GM23248 (cell line): ENCODE results near the gene SOX6. TPM values are rescaled to one million over a fixed set of nuclear protein-coding genes. Genes with fewer than 3 reads are reported as not detected.

Experiments
- DNase-seq: peaks from one replicate; pipeline ENCODE4 v3.0.0-alpha.2; 2015
- H2AFZ ChIP-seq: fragments of 200-600 bp; sonication (generic); 2 replicates; pipeline ENCODE4 v1.6.1; 2016; ENCODE audit warnings: antibody characterized with exemption
- H3F3A ChIP-seq: fragments of 200-600 bp; sonication (generic); 2 replicates; pipeline ENCODE4 v1.6.1; 2016; ENCODE audit warnings: mild to moderate bottlenecking, antibody characterized with exemption, mixed run types; ENCODE audit not compliant: insufficient read depth
- H3K27ac ChIP-seq: fragments of 200-600 bp; sonication (generic); 2 replicates; pipeline ENCODE4 v1.5.1; 2016; ENCODE audit warnings: mild to moderate bottlenecking
- H3K27me3 ChIP-seq: fragments of 200-600 bp; sonication (generic); replicated peaks from 2 replicates; pipeline ENCODE4 v1.6.1; 2016; ENCODE audit warnings: mild to moderate bottlenecking; ENCODE audit not compliant: insufficient read depth
- H3K36me3 ChIP-seq: fragments of 200-600 bp; sonication (generic); 2 replicates; pipeline ENCODE4 v1.6.1; 2016; ENCODE audit warnings: low read depth, mild to moderate bottlenecking
- H3K4me1 ChIP-seq: fragments of 200-600 bp; sonication (generic); 2 replicates; pipeline ENCODE4 v1.6.1; 2016; ENCODE audit warnings: mild to moderate bottlenecking; ENCODE audit not compliant: insufficient read depth
- H3K4me2 ChIP-seq: fragments of 200-600 bp; sonication (generic); one replicate; pipeline ENCODE4 v1.6.1; 2016; ENCODE audit warnings: mild to moderate bottlenecking; ENCODE audit not compliant: unreplicated experiment
- H3K4me3 ChIP-seq: fragments of 200-600 bp; sonication (generic); 2 replicates; pipeline ENCODE4 v1.5.1; 2016; ENCODE audit warnings: mild to moderate bottlenecking
- H3K79me2 ChIP-seq: fragments of 200-600 bp; sonication (generic); 2 replicates; pipeline ENCODE4 v1.6.1; 2016; ENCODE audit warnings: mild to moderate bottlenecking; ENCODE audit not compliant: insufficient read depth
- H3K9ac ChIP-seq: fragments of 200-600 bp; sonication (generic); 2 replicates; pipeline ENCODE4 v1.6.1; 2016; ENCODE audit warnings: mild to moderate bottlenecking
- H3K9me2 ChIP-seq: fragments of 200-600 bp; sonication (generic); 2 replicates; pipeline ENCODE4 v1.6.1; 2016; ENCODE audit warnings: mixed run types, mild to moderate bottlenecking, moderate library complexity; ENCODE audit not compliant: insufficient read depth
- H3K9me3 ChIP-seq: fragments of 200-600 bp; sonication (generic); one replicate; pipeline ENCODE4 v1.6.1; 2017; ENCODE audit warnings: low read depth
- H4K20me1 ChIP-seq: fragments of 200-600 bp; sonication (generic); 2 replicates; pipeline ENCODE4 v1.6.0; 2016; ENCODE audit not compliant: insufficient read depth
- EZH2 ChIP-seq: fragments of 200-600 bp; sonication (generic); IDR thresholded peaks from 2 replicates; pipeline ENCODE4 v1.6.1; 2018; ENCODE audit warnings: antibody characterized with exemption, mild to moderate bottlenecking; ENCODE audit not compliant: insufficient read depth, poor library complexity, severe bottlenecking
- EZH2phosphoT487 ChIP-seq: fragments of 200-600 bp; sonication (generic); IDR thresholded peaks from 2 replicates; pipeline ENCODE4 v1.6.1; 2018; ENCODE audit warnings: antibody characterized with exemption, moderate library complexity, mild to moderate bottlenecking, low read depth; ENCODE audit not compliant: insufficient read depth
- WGBS, 2 experiments: methylation state at CpG; one replicate each; pipeline ENCODE4 v1.1.6; 2015 to 2017; ENCODE audit warnings: low lambda C conversion rate in 2 of 2, low coverage in 1 of 2; ENCODE audit errors: missing lambda C conversion rate in 2 of 2; 5-methylcytosine and 5-hydroxymethylcytosine counted together
- in situ Hi-C: fragments of 300-500 bp; cut with MboI; formaldehyde crosslinking; loops from 2 replicates; pipeline ENCODE4 v1.15.0; 2020
- polyA plus RNA-seq: library from polyadenylated mRNA; unstranded; fragments of >200 nt; fragmentation: Nextera tagmentation; extraction: Ambion mirVana; gene quantifications from 2 replicates; pipeline ENCODE4 v1.2.1, GENCODE V29; 2016
- total RNA-seq: library from RNA; depleted of rRNA; stranded (reverse); fragments of >200 nt; shearing (Covaris generic); gene quantifications from 2 replicates; pipeline ENCODE4 v1.2.3, GENCODE V29; 2014

Gene SOX6
- total and polyA plus RNA-seq, 2 experiments from 2014 or later, result under 0.01 to 0.49 TPM

GRCh38 chr11:15938983-15939382 is 417.4 kb downstream of the SOX6 start:
- H3K79me2 ChIP-seq, result no peaks in the 10 kb centered on the region
- H3K27me3 ChIP-seq, result peaks cover 15% of the 10 kb centered on the region
- TF ChIP-seq EZH2, result no peak
- TF ChIP-seq EZH2phosphoT487, result no peak
- H4K20me1 ChIP-seq, result no peaks in the 10 kb centered on the region
- H3F3A ChIP-seq, result no peaks in the 10 kb centered on the region
- WGBS, 2 experiments, result 9 to 13% methylated on average over 1 of the region's 1 CpG
- H3K9ac ChIP-seq, result no peak overlapping the region
- no peak overlapping the region for H3K4me3 ChIP-seq
- DNase-seq, result no peak
- no peaks in the 10 kb centered on the region for H3K9me3 ChIP-seq
- no peak overlapping the region for H3K27ac ChIP-seq
- no peaks in the 10 kb centered on the region for H3K9me2 ChIP-seq
- no peaks in the 10 kb centered on the region for H3K36me3 ChIP-seq
- H3K4me1 ChIP-seq, result no peaks in the 10 kb centered on the region
- in situ Hi-C loops, result no loop called here
- no peak overlapping the region for H2AFZ ChIP-seq
- no peak overlapping the region for H3K4me2 ChIP-seq

DNA sequence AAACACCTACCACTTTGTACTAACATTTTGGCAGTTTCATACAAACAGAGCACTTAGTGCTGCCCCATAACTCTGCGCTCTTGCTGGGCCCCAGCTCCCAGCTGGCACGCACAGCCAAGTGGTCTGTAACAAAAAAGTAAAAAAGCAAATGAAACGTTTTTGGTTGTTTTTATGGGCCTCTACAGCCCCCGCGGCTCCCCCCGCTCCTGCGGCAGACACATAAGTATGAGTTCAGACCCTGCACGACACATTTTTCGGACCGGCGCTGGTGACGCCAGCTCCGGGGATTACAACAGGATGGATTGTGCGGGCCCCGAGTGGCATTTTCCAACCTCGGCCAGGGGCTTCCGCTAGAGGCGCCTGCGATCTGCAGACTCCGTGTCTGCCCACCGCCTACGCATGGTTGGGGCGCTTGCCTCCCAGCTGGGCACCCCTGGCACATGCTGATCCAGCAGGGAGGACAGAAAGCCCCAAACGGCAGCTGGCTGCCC is 418.2 kb downstream of the SOX6 start:
- H3K4me1 ChIP-seq, result no peaks in the 10 kb centered on the region
- H3K27me3 ChIP-seq, result peaks cover 15% of the 10 kb centered on the region
- no peaks in the 10 kb centered on the region for H3F3A ChIP-seq
- no peaks in the 10 kb centered on the region for H3K9me3 ChIP-seq
- no peak overlapping the region for H3K9ac ChIP-seq
- no peaks in the 10 kb centered on the region for H3K36me3 ChIP-seq
- no peaks in the 10 kb centered on the region for H3K79me2 ChIP-seq
- H4K20me1 ChIP-seq, result no peaks in the 10 kb centered on the region
- TF ChIP-seq EZH2phosphoT487, result no peak
- TF ChIP-seq EZH2, result no peak
- no peak for DNase-seq
- no peaks in the 10 kb centered on the region for H3K9me2 ChIP-seq
- in situ Hi-C loops, result no loop called here
- no peak overlapping the region for H3K4me3 ChIP-seq
- 70 to 78% methylated on average over 24 of the region's 24 CpGs for WGBS, 2 experiments
- H3K4me2 ChIP-seq, result no peak overlapping the region
- H3K27ac ChIP-seq, result no peak overlapping the region
- no peak overlapping the region for H2AFZ ChIP-seq

DNA sequence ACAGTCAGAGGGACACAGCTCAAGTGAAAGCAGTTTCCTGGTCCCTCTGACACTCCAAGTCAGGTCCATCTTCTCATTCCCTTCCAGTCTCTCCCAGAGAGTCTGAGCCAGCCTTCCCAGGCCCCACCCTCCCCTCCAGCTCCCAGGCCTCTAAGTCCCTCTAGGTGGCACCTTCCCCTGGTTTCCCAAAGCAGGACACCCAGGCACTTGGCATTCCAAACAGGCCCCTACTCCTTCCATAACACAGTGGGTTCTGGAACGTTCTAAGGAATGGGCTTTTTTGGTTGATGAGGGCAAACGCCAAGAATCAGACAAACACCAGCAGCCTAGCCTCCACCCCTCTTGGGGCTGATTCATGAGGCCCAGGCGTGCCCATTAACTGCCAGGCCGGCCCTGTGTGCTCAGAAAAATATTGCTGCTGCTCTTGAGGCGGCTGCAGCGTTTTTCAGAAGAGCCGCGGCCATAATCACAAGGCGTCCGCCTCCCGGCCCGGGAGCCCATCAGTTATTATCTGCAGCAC is 418.7 kb downstream of the SOX6 start:
- TF ChIP-seq EZH2phosphoT487, result no peak
- TF ChIP-seq EZH2, result no peak
- no peak for DNase-seq
- Histone ChIP-seq H2AFZ (no peak overlapping the region), H3K9me2 (no peaks in the 10 kb centered on the region), H3K4me2 (no peak overlapping the region), H3K4me3 (no peak overlapping the region), H4K20me1 (no peaks in the 10 kb centered on the region), H3K27me3 (peaks cover 15% of the 10 kb centered on the region), H3K79me2 (no peaks in the 10 kb centered on the region), H3K4me1 (no peaks in the 10 kb centered on the region), H3K36me3 (no peaks in the 10 kb centered on the region), H3K9me3 (no peaks in the 10 kb centered on the region), H3K9ac (no peak overlapping the region), H3F3A (no peaks in the 10 kb centered on the region), H3K27ac (no peak overlapping the region)
- in situ Hi-C loops, result no loop called here
- 66 to 69% methylated on average over 12 of the region's 12 CpGs for WGBS, 2 experiments

GRCh38 chr11:15936011-15936410 is 420.3 kb downstream of the SOX6 start:
- no peaks in the 10 kb centered on the region for H3K9me3 ChIP-seq
- H3K27ac ChIP-seq, result no peak overlapping the region
- DNase-seq, result no peak
- no peak overlapping the region for H3K4me2 ChIP-seq
- in situ Hi-C loops, result no loop called here
- H3K4me1 ChIP-seq, result no peaks in the 10 kb centered on the region
- no peak overlapping the region for H2AFZ ChIP-seq
- no peaks in the 10 kb centered on the region for H3K36me3 ChIP-seq
- H3K4me3 ChIP-seq, result no peak overlapping the region
- 19 to 26% methylated on average over 2 of the region's 2 CpGs for WGBS, 2 experiments
- no peaks in the 10 kb centered on the region for H3K79me2 ChIP-seq
- peaks cover 4% of the 10 kb centered on the region for H3K27me3 ChIP-seq
- H3K9me2 ChIP-seq, result no peaks in the 10 kb centered on the region
- H3F3A ChIP-seq, result no peaks in the 10 kb centered on the region
- no peak for TF ChIP-seq EZH2
- no peak for TF ChIP-seq EZH2phosphoT487
- no peaks in the 10 kb centered on the region for H4K20me1 ChIP-seq
- H3K9ac ChIP-seq, result no peak overlapping the region

DNA sequence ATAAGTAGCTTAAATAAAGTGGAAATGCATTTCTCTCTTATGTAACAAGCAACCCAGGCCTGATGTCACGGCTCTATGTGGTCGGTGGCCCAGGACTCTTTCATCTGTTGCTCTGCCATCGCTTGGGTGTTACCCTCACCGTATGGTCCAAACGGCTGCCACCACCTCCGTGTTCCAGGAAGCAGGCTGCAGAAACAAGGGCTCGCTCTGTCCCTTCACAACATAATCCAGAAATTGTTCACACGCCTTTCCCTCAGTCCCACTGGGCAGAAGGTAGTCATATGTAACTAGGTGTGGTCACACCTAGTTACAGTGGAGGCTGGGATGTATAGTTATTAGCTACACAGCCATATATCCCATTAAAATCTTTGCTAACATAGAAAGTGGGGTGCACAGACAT is 421.0 kb downstream of the SOX6 start:
- Histone ChIP-seq H3K9me3 (no peaks in the 10 kb centered on the region), H3K36me3 (no peaks in the 10 kb centered on the region), H3K9ac (no peak overlapping the region), H3K27ac (no peak overlapping the region), H3K79me2 (no peaks in the 10 kb centered on the region), H4K20me1 (no peaks in the 10 kb centered on the region), H3K27me3 (peaks cover 4% of the 10 kb centered on the region), H2AFZ (no peak overlapping the region), H3K4me3 (no peak overlapping the region), H3F3A (no peaks in the 10 kb centered on the region), H3K4me1 (no peaks in the 10 kb centered on the region), H3K9me2 (no peaks in the 10 kb centered on the region), H3K4me2 (no peak overlapping the region)
- in situ Hi-C loops, result no loop called here
- DNase-seq, result no peak
- TF ChIP-seq EZH2phosphoT487 (no peak), EZH2 (no peak)
- WGBS, 2 experiments, result 32 to 37% methylated on average over 8 of the region's 8 CpGs
